ENCODE data around the gene PLPP6. TPM values are rescaled to one million over a fixed set of nuclear protein-coding genes. Genes with fewer than 3 reads are reported as not detected.
A peak's percentile ranks its signal among the peaks of the same experiment; 100 is the strongest.
"Not testable (repeated sequence)": the region's sequence is repeated elsewhere in the genome, so short reads cannot be mapped to it uniquely, and the experiment has no call there.

PLPP6 gene
- total RNA-seq, 2 donors from 2014 or later = 16.2 to 17.1 TPM

DNA sequence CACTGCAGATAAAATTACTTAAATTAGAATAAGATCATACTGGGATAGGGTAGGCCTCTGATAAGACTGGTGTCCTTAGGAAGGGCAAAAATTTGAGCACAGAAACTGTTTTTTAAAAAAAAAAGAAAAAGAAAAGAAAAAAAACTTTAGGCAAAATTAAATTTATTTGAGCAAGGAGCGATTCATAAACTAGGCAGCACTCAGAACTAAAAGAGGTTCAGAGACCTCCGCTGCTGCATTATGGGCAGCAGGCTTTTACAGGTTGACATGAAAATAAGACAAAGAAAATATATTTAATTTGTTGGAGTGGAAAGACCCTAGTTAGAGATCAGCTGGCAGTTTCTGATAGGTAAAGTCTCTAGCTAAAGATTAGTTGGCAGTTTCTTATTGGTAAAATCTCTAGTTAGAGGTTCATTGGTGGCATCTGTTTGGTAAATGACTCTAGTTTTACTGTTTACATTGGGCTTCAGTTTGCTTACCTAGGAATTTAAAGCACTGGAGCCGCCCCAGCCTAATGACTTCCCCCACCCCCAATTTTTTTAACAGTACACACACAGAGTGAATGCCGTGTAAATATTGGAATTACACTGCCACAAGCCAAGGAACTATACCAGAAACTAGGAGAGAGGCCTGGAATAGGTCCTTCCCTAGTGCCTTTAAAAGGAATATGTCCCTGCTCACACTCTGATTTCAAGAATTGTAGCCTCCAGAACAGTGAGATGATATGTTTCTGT is 4.5 kb upstream of the PLPP6 start:
- 52 to 57% methylated on average over 4 of the region's 4 CpGs for WGBS, 2 donors
- TF ChIP-seq, protein P1, sequence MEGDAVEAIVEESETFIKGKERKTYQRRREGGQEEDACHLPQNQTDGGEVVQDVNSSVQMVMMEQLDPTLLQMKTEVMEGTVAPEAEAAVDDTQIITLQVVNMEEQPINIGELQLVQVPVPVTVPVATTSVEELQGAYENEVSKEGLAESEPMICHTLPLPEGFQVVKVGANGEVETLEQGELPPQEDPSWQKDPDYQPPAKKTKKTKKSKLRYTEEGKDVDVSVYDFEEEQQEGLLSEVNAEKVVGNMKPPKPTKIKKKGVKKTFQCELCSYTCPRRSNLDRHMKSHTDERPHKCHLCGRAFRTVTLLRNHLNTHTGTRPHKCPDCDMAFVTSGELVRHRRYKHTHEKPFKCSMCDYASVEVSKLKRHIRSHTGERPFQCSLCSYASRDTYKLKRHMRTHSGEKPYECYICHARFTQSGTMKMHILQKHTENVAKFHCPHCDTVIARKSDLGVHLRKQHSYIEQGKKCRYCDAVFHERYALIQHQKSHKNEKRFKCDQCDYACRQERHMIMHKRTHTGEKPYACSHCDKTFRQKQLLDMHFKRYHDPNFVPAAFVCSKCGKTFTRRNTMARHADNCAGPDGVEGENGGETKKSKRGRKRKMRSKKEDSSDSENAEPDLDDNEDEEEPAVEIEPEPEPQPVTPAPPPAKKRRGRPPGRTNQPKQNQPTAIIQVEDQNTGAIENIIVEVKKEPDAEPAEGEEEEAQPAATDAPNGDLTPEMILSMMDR (IDR thresholded peaks at IDR 0.05) = no peak
- no peak for TF ChIP-seq POLR2A (IDR thresholded peaks at IDR 0.05)
- H3K9me3 ChIP-seq = no peaks in the 10 kb centered on the region
- H3K4me1 ChIP-seq = peaks cover 25% of the 10 kb centered on the region
- intact Hi-C loops (cut with DNase I) = no loop called here
- H3K36me3 ChIP-seq (replicated peaks in 1 of 2; ENCODE audit: insufficient read depth in 1 of 2, low read depth in 2 of 2) = no peaks in the 10 kb centered on the region
- DNase-seq = peak in 3 of 4 donors; percentile 29 to 49 (median 34)
- ATAC-seq = no peak
- H3K27me3 ChIP-seq = no peaks in the 10 kb centered on the region
- H3K27ac ChIP-seq = peak overlapping the region in 3 of 4 donors; percentile 49 to 58 (median 54)
- H3K4me3 ChIP-seq = no peak overlapping the region

DNA sequence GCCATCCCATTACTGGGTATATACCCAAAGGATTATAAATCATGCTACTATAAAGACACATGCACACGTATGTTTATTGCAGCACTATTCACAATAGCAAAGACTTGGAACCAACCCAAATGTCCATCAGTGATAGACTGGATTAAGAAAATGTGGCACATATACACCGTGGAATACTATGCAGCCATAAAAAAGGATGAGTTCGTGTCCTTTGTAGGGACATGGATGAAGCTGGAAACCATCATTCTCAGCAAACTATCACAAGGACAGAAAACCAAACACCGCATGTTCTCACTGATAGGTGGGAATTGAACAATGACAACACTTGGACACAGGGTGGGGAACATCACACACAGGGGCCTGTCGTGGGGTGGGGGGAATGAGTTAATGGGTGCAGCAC is 1.4 kb upstream of the PLPP6 start:
- ATAC-seq; H3K27me3 ChIP-seq; H3K36me3 ChIP-seq (replicated peaks in 1 of 2; ENCODE audit: insufficient read depth in 1 of 2, low read depth in 2 of 2); H3K9me3 ChIP-seq; DNase-seq; H3K4me3 ChIP-seq; intact Hi-C loops (cut with DNase I): not testable (repeated sequence)
- H3K27ac ChIP-seq = peak overlapping the region in 2 of 4 donors; percentile 98
- peaks cover 56% of the 10 kb centered on the region for H3K4me1 ChIP-seq
- WGBS, 2 donors = 82 to 96% methylated on average over 4 to 5 of the region's 5 CpGs

DNA sequence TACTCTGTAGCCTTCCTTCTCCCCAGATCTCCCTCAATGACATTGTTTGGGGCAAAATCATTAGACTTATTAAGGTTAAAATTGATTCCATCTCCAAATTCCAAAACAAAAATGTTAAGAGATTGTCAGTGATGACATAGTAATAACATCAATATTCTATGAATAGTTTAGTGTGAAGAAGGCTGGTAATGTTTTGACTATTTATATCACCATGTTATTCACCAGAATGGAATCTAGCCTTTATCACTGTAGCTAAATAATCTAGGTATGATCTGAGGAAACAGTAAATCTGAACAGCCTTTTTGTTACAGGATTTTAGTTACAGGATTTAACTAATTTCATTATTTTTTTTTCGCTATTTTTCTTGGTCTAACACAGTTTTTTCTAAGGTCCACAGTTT is 929 bp upstream of the PLPP6 start:
- Histone ChIP-seq H3K4me3 (no peak overlapping the region), H3K9me3 (no peaks in the 10 kb centered on the region), H3K4me1 (peaks cover 56% of the 10 kb centered on the region), H3K27me3 (no peaks in the 10 kb centered on the region), H3K36me3 (replicated peaks in 1 of 2; ENCODE audit: insufficient read depth in 1 of 2, low read depth in 2 of 2) (no peaks in the 10 kb centered on the region), H3K27ac (peak overlapping the region in 3 of 4 donors; percentile 77 to 98 (median 98))
- intact Hi-C loops (cut with DNase I) = no loop called here
- ATAC-seq (no peak), DNase-seq (no peak)
- TF ChIP-seq POLR2A (IDR thresholded peaks at IDR 0.05) = no peak
- TF ChIP-seq, protein P1 (IDR thresholded peaks at IDR 0.05) = no peak
- 75 to 78% methylated on average over 1 of the region's 1 CpG for WGBS, 2 donors

DNA sequence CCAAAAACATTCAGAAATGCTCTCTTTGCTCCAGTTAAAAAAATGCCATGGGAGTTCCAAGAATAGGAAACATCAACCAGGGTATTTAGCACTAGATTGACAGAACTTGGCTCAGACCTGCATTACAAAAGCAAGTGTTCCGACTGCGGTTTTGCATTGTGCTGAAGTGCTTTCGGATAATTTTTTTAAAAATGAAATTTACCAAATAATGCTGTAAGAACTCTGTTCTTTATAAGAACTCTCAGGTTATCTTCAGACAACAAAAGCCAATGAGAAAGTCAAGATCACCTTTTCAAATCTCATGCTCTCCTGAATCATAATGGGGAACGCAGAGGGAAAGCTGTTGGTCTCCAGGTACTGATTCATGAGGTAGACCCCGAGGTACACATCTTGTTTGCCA is 483 bp upstream of the PLPP6 start:
- Histone ChIP-seq H3K27ac (peak overlapping the region; percentile 77 to 98 (median 94)), H3K4me1 (peaks cover 59% of the 10 kb centered on the region), H3K4me3 (no peak overlapping the region), H3K27me3 (no peaks in the 10 kb centered on the region), H3K9me3 (no peaks in the 10 kb centered on the region), H3K36me3 (replicated peaks in 1 of 2; ENCODE audit: insufficient read depth in 1 of 2, low read depth in 2 of 2) (no peaks in the 10 kb centered on the region)
- WGBS, 2 donors = 1 to 4% methylated on average over 5 of the region's 5 CpGs
- intact Hi-C loops (cut with DNase I) = no loop called here
- ATAC-seq (no peak), DNase-seq (no peak)
- TF ChIP-seq, protein P1 (IDR thresholded peaks at IDR 0.05) = no peak
- TF ChIP-seq POLR2A (IDR thresholded peaks at IDR 0.05) = no peak

DNA sequence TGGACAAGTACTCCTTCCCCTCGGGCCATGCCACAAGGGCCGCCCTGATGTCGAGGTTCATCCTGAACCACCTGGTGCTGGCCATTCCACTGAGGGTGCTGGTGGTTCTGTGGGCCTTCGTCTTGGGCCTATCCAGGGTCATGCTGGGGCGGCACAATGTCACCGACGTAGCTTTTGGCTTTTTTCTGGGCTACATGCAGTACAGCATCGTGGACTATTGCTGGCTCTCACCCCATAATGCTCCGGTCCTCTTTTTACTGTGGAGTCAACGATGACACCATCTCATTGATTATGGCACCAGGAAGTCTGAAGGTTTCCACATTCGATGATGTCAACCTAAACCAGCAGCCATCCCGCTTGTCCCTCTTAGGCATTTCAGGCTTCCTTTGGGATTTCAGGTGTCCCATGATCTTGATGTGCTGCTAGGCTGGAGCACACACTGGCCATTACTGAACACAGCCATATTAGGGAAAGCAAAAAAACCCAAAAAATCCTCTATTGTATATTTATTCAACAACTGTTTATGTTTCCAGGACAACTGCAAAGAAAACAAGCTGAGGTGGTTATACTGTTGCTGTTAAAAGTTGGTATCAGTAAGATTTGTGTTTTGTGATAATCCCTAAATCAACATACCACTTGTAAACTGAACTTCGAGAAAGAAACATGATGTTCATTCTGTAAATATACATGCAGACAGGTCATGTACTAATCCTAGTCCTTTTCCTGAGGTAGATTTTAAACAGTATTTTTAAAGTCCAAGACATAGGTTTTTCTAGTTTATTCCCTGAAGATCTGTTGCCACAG is 1.1 kb downstream of the PLPP6 start:
- intact Hi-C loops (cut with DNase I) = no loop called here
- DNase-seq (peak in 3 of 4 donors; percentile 36 to 65 (median 42)), ATAC-seq (peak; percentile 63)
- no peaks in the 10 kb centered on the region for H3K36me3 ChIP-seq (replicated peaks in 1 of 2; ENCODE audit: insufficient read depth in 1 of 2, low read depth in 2 of 2)
- H3K4me3 ChIP-seq = peak overlapping the region; percentile 39 to 72
- H3K4me1 ChIP-seq = peaks cover 53% of the 10 kb centered on the region
- TF ChIP-seq, protein P1 (IDR thresholded peaks at IDR 0.05) = no peak
- TF ChIP-seq POLR2A (IDR thresholded peaks at IDR 0.05) = peak in 2 of 3 donors; percentile 62 to 74
- H3K27me3 ChIP-seq = no peaks in the 10 kb centered on the region
- WGBS, 2 donors = 19 to 22% methylated on average over 13 of the region's 13 CpGs
- no peaks in the 10 kb centered on the region for H3K9me3 ChIP-seq
- H3K27ac ChIP-seq = peak overlapping the region; percentile 77 to 98 (median 94)
